PC-3 (cell line): ENCODE data around the gene TCN2.

ENCODE experiments used
- CTCF ChIP-seq: fragments of 300-600 bp; sonication (generic); conservative IDR thresholded peaks from 2 replicates; pipeline ENCODE4 v1.5.1; 2017; ENCODE audit warnings: antibody characterized with exemption, low read depth, mild to moderate bottlenecking, low read length
- EZH2 ChIP-seq: fragments of 300-600 bp; sonication (generic); IDR thresholded peaks from one replicate; pipeline ENCODE4 v1.6.1; 2017; ENCODE audit warnings: antibody characterized with exemption, mild to moderate bottlenecking, low read length; ENCODE audit not compliant: unreplicated experiment

GRCh38 chr22:30572840-30573593, 34.0 kb upstream of the TCN2 start:
- TF ChIP-seq CTCF (no peak), EZH2 (no peak)
